HepG2 (cell line): ENCODE measurements around the gene NAIF1. TPM values are rescaled to one million over a fixed set of nuclear protein-coding genes. Genes with fewer than 3 reads are reported as not detected.
A peak's percentile ranks its signal among the peaks of the same experiment; 100 is the strongest.

Experiments used
- BRD4 ChIP-seq: sonication (generic); formaldehyde crosslinking; IDR thresholded peaks from 2 replicates; pipeline ENCODE4 v1.4.0; 2020; ENCODE audit warnings: missing genetic modification reagents
- FOXA3 ChIP-seq: IDR thresholded peaks from 2 replicates; pipeline ENCODE4 v1.6.1; 2016; ENCODE audit warnings: missing genetic modification reagents, missing compliant biosample characterization
- HDAC1 ChIP-seq: sonication (generic); formaldehyde crosslinking; IDR thresholded peaks from 2 replicates; pipeline ENCODE4 v1.5.1; 2020; ENCODE audit warnings: mild to moderate bottlenecking, missing genetic modification reagents
- KLF6 ChIP-seq: IDR thresholded peaks from 2 replicates; pipeline ENCODE4 v1.8.0; 2016; ENCODE audit warnings: missing biosample characterization, missing genetic modification reagents
- KLF9 ChIP-seq: IDR thresholded peaks from 2 replicates; pipeline ENCODE4 v1.6.1; 2016; ENCODE audit warnings: low read depth
- MEIS1 ChIP-seq: sonication (generic); formaldehyde crosslinking; IDR thresholded peaks from 2 replicates; pipeline ENCODE4 v1.9.0; 2021; ENCODE audit warnings: mild to moderate bottlenecking, missing genetic modification reagents, moderate library complexity, borderline replicate concordance
- NBN ChIP-seq: fragments of 450-650 bp; conservative IDR thresholded peaks from 2 replicates; pipeline ENCODE4 v1.6.1; 2017
- RFX1 ChIP-seq: fragments of 450-650 bp; IDR thresholded peaks from 2 replicates; pipeline ENCODE4 v1.6.1; 2017
- ZBTB7B ChIP-seq: sonication (generic); formaldehyde crosslinking; IDR thresholded peaks from 2 replicates; pipeline ENCODE4 v1.4.0; 2020; ENCODE audit warnings: missing genetic modification reagents
- ZEB1 ChIP-seq: IDR thresholded peaks from 2 replicates; pipeline ENCODE4 v1.6.1; 2012; ENCODE audit warnings: mild to moderate bottlenecking, low read depth, inconsistent platforms; ENCODE audit not compliant: insufficient replicate concordance
- ZNF605 ChIP-seq: sonication (generic); formaldehyde crosslinking; IDR thresholded peaks from 2 replicates; pipeline ENCODE4 v1.8.0; 2022; ENCODE audit warnings: mild to moderate bottlenecking, missing genetic modification reagents
- ZNF678 ChIP-seq: sonication (generic); formaldehyde crosslinking; IDR thresholded peaks from 2 replicates; pipeline ENCODE4 v1.4.0; 2020; ENCODE audit warnings: mild to moderate bottlenecking, missing genetic modification reagents
- ZNF709 ChIP-seq: sonication (generic); formaldehyde crosslinking; IDR thresholded peaks from 2 replicates; pipeline ENCODE4 v1.5.0; 2020; ENCODE audit warnings: mild to moderate bottlenecking, missing genetic modification reagents
- ZNF772 ChIP-seq: sonication (generic); formaldehyde crosslinking; IDR thresholded peaks from 2 replicates; pipeline ENCODE4 v1.5.0; 2020; ENCODE audit warnings: mild to moderate bottlenecking, missing genetic modification reagents
- ZNF839 ChIP-seq: sonication (generic); formaldehyde crosslinking; IDR thresholded peaks from 2 replicates; pipeline ENCODE4 v1.4.0; 2020; ENCODE audit warnings: missing genetic modification reagents, mild to moderate bottlenecking, borderline replicate concordance
- ZNF850 ChIP-seq: sonication (generic); formaldehyde crosslinking; conservative IDR thresholded peaks from 2 replicates; pipeline ENCODE4 v1.9.0; 2021; ENCODE audit warnings: mild to moderate bottlenecking, missing genetic modification reagents
- ZSCAN20 ChIP-seq: sonication (generic); formaldehyde crosslinking; IDR thresholded peaks from 2 replicates; pipeline ENCODE4 v1.4.0; 2020; ENCODE audit warnings: missing genetic modification reagents, mild to moderate bottlenecking, borderline replicate concordance
- ZSCAN9 ChIP-seq: IDR thresholded peaks from 2 replicates; pipeline ENCODE4 v1.6.1; 2016; ENCODE audit warnings: borderline replicate concordance
- polyA plus RNA-seq, 8 experiments: library from polyadenylated mRNA; depleted of rRNA in 3 of 8; stranded (reverse) in 7 of 8; unstranded in 1 of 8; fragments of >200 nt; fragmentation: Illumina TruSeq in 4 of 8; extraction: Trizol in 4 of 8; gene quantifications; 2 replicates each; pipeline versions ENCODE4 v1.2.1 to v1.2.3, GENCODE V29; 2011 to 2016; ENCODE audit warnings: low read depth in 4 of 8, missing spikeins in 1 of 8, mixed read lengths in 1 of 8; ENCODE audit not compliant: insufficient read depth in 1 of 8
- total RNA-seq, 5 experiments: library from RNA; depleted of rRNA; stranded (reverse); fragments of >200 nt; fragmentation: Illumina TruSeq; extraction: Trizol; gene quantifications; 2 replicates each; pipeline ENCODE4 v1.2.3, GENCODE V29; 2016; ENCODE audit warnings: low read depth in 1 of 5
- TF ChIP-seq, protein P1 (sequence below): sonication (generic); formaldehyde crosslinking; IDR thresholded peaks from 2 replicates; pipeline ENCODE4 v1.4.0; 2020; ENCODE audit warnings: missing genetic modification reagents
- TF ChIP-seq, protein P2 (sequence below): IDR thresholded peaks from 2 replicates; pipeline ENCODE4 v1.6.1; 2016
- TF ChIP-seq, protein P3 (sequence below): sonication (generic); formaldehyde crosslinking; IDR thresholded peaks from 2 replicates; pipeline ENCODE4 v1.4.0; 2020; ENCODE audit warnings: missing genetic modification reagents
- TF ChIP-seq, protein P4 (sequence below): sonication (generic); formaldehyde crosslinking; IDR thresholded peaks from 2 replicates; pipeline ENCODE4 v1.5.0; 2020; ENCODE audit warnings: missing genetic modification reagents

The NAIF1 gene
- total and polyA plus RNA-seq, 2 of the 13 experiments (the other 11 are each of a cell fraction or from before 2014, with no cell fraction given), result 6.0 to 6.9 TPM

GRCh38 chr9:128051932-128052709 lies 15.0 kb downstream of the NAIF1 start (continued):
- TF ChIP-seq, protein P1, sequence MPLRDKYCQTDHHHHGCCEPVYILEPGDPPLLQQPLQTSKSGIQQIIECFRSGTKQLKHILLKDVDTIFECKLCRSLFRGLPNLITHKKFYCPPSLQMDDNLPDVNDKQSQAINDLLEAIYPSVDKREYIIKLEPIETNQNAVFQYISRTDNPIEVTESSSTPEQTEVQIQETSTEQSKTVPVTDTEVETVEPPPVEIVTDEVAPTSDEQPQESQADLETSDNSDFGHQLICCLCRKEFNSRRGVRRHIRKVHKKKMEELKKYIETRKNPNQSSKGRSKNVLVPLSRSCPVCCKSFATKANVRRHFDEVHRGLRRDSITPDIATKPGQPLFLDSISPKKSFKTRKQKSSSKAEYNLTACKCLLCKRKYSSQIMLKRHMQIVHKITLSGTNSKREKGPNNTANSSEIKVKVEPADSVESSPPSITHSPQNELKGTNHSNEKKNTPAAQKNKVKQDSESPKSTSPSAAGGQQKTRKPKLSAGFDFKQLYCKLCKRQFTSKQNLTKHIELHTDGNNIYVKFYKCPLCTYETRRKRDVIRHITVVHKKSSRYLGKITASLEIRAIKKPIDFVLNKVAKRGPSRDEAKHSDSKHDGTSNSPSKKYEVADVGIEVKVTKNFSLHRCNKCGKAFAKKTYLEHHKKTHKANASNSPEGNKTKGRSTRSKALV (CRISPR knock-in tag), result no peak
- TF ChIP-seq ZBTB7B (CRISPR knock-in tag) (peak; percentile 69; the same call in 1 of the 2 replicates), ZSCAN20 (CRISPR knock-in tag) (no peak), BRD4 (CRISPR knock-in tag) (no peak), ZNF772 (0 out of 2 replicates have a peak, but pooled peaks have one; percentile 49), FOXA3 (CRISPR knock-in tag) (peak; percentile 27; the same call in 1 of the 2 replicates), ZNF850 (0 out of 2 replicates have a peak, but pooled peaks have one; percentile 36), ZNF839 (no peak), ZNF605 (CRISPR knock-in tag) (no peak; the same call in 1 of the 2 replicates), KLF6 (no peak), RFX1 (no peak), HDAC1 (CRISPR knock-in tag) (0 out of 2 replicates have a peak, but pooled peaks have one; percentile 47), MEIS1 (CRISPR knock-in tag) (peak; percentile 57; the same call in 1 of the 2 replicates), NBN (no peak), KLF9 (CRISPR knock-in tag) (no peak), ZNF678 (no peak), ZEB1 (peak; percentile 89), ZSCAN9 (CRISPR knock-in tag) (0 out of 2 replicates have a peak, but pooled peaks have one; percentile 38), ZNF709 (CRISPR knock-in tag) (no peak)
- TF ChIP-seq, protein P2, sequence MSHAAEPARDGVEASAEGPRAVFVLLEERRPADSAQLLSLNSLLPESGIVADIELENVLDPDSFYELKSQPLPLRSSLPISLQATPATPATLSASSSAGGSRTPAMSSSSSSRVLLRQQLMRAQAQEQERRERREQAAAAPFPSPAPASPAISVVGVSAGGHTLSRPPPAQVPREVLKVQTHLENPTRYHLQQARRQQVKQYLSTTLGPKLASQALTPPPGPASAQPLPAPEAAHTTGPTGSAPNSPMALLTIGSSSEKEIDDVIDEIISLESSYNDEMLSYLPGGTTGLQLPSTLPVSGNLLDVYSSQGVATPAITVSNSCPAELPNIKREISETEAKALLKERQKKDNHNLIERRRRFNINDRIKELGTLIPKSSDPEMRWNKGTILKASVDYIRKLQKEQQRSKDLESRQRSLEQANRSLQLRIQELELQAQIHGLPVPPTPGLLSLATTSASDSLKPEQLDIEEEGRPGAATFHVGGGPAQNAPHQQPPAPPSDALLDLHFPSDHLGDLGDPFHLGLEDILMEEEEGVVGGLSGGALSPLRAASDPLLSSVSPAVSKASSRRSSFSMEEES (CRISPR knock-in tag), result peak; percentile 89
- TF ChIP-seq, protein P3, sequence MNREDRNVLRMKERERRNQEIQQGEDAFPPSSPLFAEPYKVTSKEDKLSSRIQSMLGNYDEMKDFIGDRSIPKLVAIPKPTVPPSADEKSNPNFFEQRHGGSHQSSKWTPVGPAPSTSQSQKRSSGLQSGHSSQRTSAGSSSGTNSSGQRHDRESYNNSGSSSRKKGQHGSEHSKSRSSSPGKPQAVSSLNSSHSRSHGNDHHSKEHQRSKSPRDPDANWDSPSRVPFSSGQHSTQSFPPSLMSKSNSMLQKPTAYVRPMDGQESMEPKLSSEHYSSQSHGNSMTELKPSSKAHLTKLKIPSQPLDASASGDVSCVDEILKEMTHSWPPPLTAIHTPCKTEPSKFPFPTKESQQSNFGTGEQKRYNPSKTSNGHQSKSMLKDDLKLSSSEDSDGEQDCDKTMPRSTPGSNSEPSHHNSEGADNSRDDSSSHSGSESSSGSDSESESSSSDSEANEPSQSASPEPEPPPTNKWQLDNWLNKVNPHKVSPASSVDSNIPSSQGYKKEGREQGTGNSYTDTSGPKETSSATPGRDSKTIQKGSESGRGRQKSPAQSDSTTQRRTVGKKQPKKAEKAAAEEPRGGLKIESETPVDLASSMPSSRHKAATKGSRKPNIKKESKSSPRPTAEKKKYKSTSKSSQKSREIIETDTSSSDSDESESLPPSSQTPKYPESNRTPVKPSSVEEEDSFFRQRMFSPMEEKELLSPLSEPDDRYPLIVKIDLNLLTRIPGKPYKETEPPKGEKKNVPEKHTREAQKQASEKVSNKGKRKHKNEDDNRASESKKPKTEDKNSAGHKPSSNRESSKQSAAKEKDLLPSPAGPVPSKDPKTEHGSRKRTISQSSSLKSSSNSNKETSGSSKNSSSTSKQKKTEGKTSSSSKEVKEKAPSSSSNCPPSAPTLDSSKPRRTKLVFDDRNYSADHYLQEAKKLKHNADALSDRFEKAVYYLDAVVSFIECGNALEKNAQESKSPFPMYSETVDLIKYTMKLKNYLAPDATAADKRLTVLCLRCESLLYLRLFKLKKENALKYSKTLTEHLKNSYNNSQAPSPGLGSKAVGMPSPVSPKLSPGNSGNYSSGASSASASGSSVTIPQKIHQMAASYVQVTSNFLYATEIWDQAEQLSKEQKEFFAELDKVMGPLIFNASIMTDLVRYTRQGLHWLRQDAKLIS (CRISPR knock-in tag), result no peak
- TF ChIP-seq, protein P4, sequence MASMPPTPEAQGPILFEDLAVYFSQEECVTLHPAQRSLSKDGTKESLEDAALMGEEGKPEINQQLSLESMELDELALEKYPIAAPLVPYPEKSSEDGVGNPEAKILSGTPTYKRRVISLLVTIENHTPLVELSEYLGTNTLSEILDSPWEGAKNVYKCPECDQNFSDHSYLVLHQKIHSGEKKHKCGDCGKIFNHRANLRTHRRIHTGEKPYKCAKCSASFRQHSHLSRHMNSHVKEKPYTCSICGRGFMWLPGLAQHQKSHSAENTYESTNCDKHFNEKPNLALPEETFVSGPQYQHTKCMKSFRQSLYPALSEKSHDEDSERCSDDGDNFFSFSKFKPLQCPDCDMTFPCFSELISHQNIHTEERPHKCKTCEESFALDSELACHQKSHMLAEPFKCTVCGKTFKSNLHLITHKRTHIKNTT, result no peak
